WTC11 (cell line): ENCODE results near the gene LPAR3. TPM values are rescaled to one million over a fixed set of nuclear protein-coding genes. Genes with fewer than 3 reads are reported as not detected.

Experiments used
- ATAC-seq: fragments of 200-7000 bp; cut with Tn5 transposase; 2 replicates; pipeline ENCODE4 v1.10.0; 2021; ENCODE audit warnings: mild to moderate bottlenecking, moderate library complexity
- CTCF ChIA-PET: fragments of 300-600 bp; sonication (Branson Sonifier 250); formaldehyde crosslinking; loops from one replicate; lab custom pipeline; 2021; ENCODE audit warnings: antibody characterized with exemption; lab: Charles Lee
- POLR2A ChIA-PET: fragments of 350-600 bp; sonication (Branson Sonifier 250); formaldehyde crosslinking; loops from one replicate; lab custom pipeline; 2021; ENCODE audit warnings: antibody characterized with exemption; lab: Charles Lee
- DNase-seq: peaks from one replicate; pipeline ENCODE4 v3.0.0; 2021; ENCODE audit warnings: low spot score
- H3K27ac Mint-ChIP-seq: 2 replicates; pipeline ENCODE4 v1.8.0; 2021; ENCODE audit warnings: mixed read lengths
- H3K27me3 Mint-ChIP-seq: 2 replicates; pipeline ENCODE4 v1.8.0; 2021; ENCODE audit warnings: low read depth, mild to moderate bottlenecking, moderate library complexity, mixed read lengths
- H3K36me3 Mint-ChIP-seq: 2 replicates; pipeline ENCODE4 v1.8.0; 2021; ENCODE audit warnings: mixed read lengths
- H3K4me1 Mint-ChIP-seq: 2 replicates; pipeline ENCODE4 v1.8.0; 2022; ENCODE audit warnings: mixed read lengths
- H3K4me3 Mint-ChIP-seq: 2 replicates; pipeline ENCODE4 v1.8.0; 2021; ENCODE audit warnings: mild to moderate bottlenecking, moderate library complexity, mixed read lengths
- H3K9me3 Mint-ChIP-seq: 2 replicates; pipeline ENCODE4 v1.8.0; 2021; ENCODE audit warnings: mixed read lengths
- CBFB ChIP-seq: sonication (generic); formaldehyde crosslinking; IDR thresholded peaks from 2 replicates; pipeline ENCODE4 v1.8.1; 2022; ENCODE audit warnings: mild to moderate bottlenecking, low read depth, missing genetic modification reagents
- ELF4 ChIP-seq: sonication (generic); formaldehyde crosslinking; IDR thresholded peaks from 2 replicates; pipeline ENCODE4 v1.8.1; 2022; ENCODE audit warnings: low read depth, mild to moderate bottlenecking, moderate library complexity, missing genetic modification reagents
- ERG ChIP-seq: fragments of 250-450 bp; sonication (Bioruptor Pico); IDR thresholded peaks from 2 replicates; pipeline ENCODE4 v1.8.0; 2021; ENCODE audit warnings: mild to moderate bottlenecking
- FOXJ3 ChIP-seq: sonication (generic); formaldehyde crosslinking; IDR thresholded peaks from 2 replicates; pipeline ENCODE4 v1.9.0; 2021; ENCODE audit warnings: missing genetic modification reagents, mild to moderate bottlenecking, borderline replicate concordance
- IRF1 ChIP-seq: sonication (generic); formaldehyde crosslinking; IDR thresholded peaks from 2 replicates; pipeline ENCODE4 v1.8.0; 2023; ENCODE audit warnings: missing genetic modification reagents
- MYBL2 ChIP-seq: sonication (generic); formaldehyde crosslinking; IDR thresholded peaks from 2 replicates; pipeline ENCODE4 v1.8.1; 2023; ENCODE audit warnings: mild to moderate bottlenecking, moderate library complexity, missing genetic modification reagents
- NFATC4 ChIP-seq: fragments of 250-450 bp; sonication (Bioruptor Pico); IDR thresholded peaks from 2 replicates; pipeline ENCODE4 v1.9.0; 2021; ENCODE audit warnings: mild to moderate bottlenecking
- NR3C1 ChIP-seq: sonication (generic); formaldehyde crosslinking; conservative IDR thresholded peaks from 2 replicates; pipeline ENCODE4 v1.8.1; 2023; ENCODE audit warnings: low read depth, mild to moderate bottlenecking, missing genetic modification reagents
- OVOL2 ChIP-seq: fragments of 250-450 bp; sonication (Bioruptor Pico); IDR thresholded peaks from 2 replicates; pipeline ENCODE4 v1.9.0; 2021; ENCODE audit warnings: mild to moderate bottlenecking, borderline replicate concordance
- SMAD3 ChIP-seq: sonication (generic); formaldehyde crosslinking; IDR thresholded peaks from 2 replicates; pipeline ENCODE4 v1.8.0; 2022; ENCODE audit warnings: missing genetic modification reagents, mild to moderate bottlenecking, borderline replicate concordance
- TEAD1 ChIP-seq: sonication (generic); formaldehyde crosslinking; IDR thresholded peaks from 2 replicates; pipeline ENCODE4 v1.8.0; 2022; ENCODE audit warnings: mild to moderate bottlenecking, missing genetic modification reagents
- TEAD4 ChIP-seq: sonication (generic); formaldehyde crosslinking; IDR thresholded peaks from 2 replicates; pipeline ENCODE4 v1.8.0; 2022; ENCODE audit warnings: mild to moderate bottlenecking, missing genetic modification reagents
- ZMAT4 ChIP-seq: fragments of 250-450 bp; sonication (Bioruptor Pico); IDR thresholded peaks from 2 replicates; pipeline ENCODE4 v1.9.0; 2021; ENCODE audit warnings: mild to moderate bottlenecking
- ZNF121 ChIP-seq: sonication (generic); formaldehyde crosslinking; IDR thresholded peaks from 2 replicates; pipeline ENCODE4 v1.8.0; 2023; ENCODE audit warnings: missing genetic modification reagents
- ZNF396 ChIP-seq: fragments of 250-450 bp; sonication (Bioruptor Pico); IDR thresholded peaks from 2 replicates; pipeline ENCODE4 v1.8.0; 2021; ENCODE audit warnings: mild to moderate bottlenecking, moderate library complexity, borderline replicate concordance
- ZNF423 ChIP-seq: fragments of 250-450 bp; sonication (Bioruptor Pico); IDR thresholded peaks from 2 replicates; pipeline ENCODE4 v2.1.2; 2022; ENCODE audit warnings: mild to moderate bottlenecking, moderate library complexity
- total RNA-seq: library from RNA; stranded (reverse); gene quantifications from 3 replicates; pipeline ENCODE4 v1.2.3, GENCODE V29; 2021
- TF ChIP-seq, protein P1 (sequence below): sonication (generic); formaldehyde crosslinking; IDR thresholded peaks from 2 replicates; pipeline ENCODE4 v1.8.1; 2022; ENCODE audit warnings: mild to moderate bottlenecking, moderate library complexity, missing genetic modification reagents
- TF ChIP-seq, protein P2 (sequence below): sonication (generic); formaldehyde crosslinking; IDR thresholded peaks from 2 replicates; pipeline ENCODE4 v1.8.1; 2023; ENCODE audit warnings: mild to moderate bottlenecking, missing genetic modification reagents, moderate library complexity
- TF ChIP-seq, protein P3 (sequence below): sonication (generic); formaldehyde crosslinking; conservative IDR thresholded peaks from 2 replicates; pipeline ENCODE4 v1.8.1; 2023; ENCODE audit warnings: mild to moderate bottlenecking, low read depth, missing genetic modification reagents, moderate library complexity
- TF ChIP-seq, protein P4 (sequence below): sonication (generic); formaldehyde crosslinking; IDR thresholded peaks from 2 replicates; pipeline ENCODE4 v1.8.1; 2022; ENCODE audit warnings: low read depth, mild to moderate bottlenecking, moderate library complexity, missing genetic modification reagents, borderline replicate concordance
- TF ChIP-seq, protein P5 (sequence below): sonication (generic); formaldehyde crosslinking; IDR thresholded peaks from 2 replicates; pipeline ENCODE4 v1.8.1; 2023; ENCODE audit warnings: mild to moderate bottlenecking, missing genetic modification reagents, moderate library complexity

Gene LPAR3
- total RNA-seq, 1 experiment from 2014 or later: 33.3 TPM

GRCh38 chr1:84851839-84852238 is 41.2 kb downstream of the LPAR3 start (continued):
- TF ChIP-seq TEAD4 (CRISPR knock-in tag) (no peak), OVOL2 (CRISPR knock-in tag) (no peak), ZNF121 (CRISPR knock-in tag) (no peak)
- TF ChIP-seq, protein P1, sequence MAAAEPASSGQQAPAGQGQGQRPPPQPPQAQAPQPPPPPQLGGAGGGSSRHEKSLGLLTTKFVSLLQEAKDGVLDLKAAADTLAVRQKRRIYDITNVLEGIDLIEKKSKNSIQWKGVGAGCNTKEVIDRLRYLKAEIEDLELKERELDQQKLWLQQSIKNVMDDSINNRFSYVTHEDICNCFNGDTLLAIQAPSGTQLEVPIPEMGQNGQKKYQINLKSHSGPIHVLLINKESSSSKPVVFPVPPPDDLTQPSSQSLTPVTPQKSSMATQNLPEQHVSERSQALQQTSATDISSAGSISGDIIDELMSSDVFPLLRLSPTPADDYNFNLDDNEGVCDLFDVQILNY (CRISPR knock-in tag): no peak
- TF ChIP-seq, all 79 proteins: peak for 0

DNA sequence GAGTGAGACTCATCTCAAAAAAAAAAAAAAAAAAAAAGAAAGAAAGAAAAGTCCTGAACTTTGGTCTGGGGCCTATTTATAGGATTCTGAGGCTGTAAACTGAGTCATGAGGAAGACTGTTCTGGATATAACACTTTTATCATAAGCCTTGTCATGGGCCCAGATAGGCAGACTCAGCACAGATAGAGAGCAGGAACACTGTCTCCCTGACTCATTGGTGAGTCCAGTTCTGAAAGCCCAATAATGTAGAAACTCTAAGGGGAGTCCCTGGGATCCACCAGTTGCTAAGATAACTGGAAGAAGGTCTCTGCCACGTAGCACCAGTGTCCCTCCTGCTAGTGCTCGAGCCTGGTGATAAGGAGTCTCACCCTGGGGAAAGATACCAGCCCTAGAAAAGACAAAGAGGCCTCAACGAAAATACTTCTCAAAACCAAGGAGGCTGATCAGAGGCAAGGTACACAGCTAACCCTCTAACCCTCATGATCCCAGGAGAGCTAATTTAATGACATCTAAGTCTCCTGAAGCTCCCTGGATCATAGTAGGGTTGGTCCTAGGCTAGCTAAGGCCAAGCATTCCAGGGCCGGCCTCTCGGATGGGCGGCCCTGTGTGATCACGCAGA is 43.5 kb downstream of the LPAR3 start:
- POLR2A ChIA-PET: no interaction called here

DNA sequence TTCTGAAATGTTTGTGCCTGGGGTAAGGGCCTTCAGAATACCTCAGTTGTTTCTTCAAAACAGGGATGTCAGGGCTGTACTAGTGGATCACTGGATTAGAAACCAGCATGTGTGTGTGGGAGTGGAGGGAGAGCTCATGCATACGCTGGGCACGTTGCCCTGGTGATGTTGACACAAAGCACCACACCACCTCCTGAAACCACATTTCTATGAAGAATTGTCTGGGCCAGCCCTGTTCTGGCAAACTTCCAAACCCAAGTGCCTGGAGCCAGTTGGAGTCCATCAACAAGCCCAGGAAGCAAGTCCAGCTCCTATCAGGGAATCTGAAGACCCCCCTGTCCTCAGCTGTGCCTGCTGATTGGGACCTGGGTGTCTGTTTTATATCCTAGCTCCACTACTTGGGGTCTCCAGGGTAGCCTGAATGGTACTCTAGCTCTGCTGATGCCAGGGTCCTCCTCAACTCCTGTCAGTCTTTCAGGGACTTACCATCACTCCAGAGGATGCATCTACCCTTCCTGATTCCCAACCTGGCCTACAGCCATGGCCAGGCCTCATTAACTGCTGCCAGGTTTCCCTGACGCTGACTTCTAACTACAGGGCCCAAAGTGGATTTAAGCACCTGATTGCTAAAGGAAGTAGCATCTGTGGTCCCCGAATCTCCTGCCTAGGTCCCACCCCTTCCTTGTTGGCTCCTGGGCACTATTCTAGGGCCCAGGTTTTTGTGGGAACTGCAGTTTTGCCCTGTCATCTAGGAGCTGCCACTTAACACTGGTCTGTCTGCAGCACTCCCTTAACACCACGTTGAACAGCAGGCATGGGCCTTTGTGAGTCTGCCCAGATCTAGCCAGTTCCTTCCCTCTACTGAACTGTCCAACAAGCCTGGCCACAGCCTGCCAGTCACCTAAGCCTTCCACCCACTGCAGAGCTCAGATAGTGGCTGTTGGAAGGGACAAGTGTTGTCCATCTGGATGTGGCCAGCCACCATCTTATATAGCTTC is 45.5 kb downstream of the LPAR3 start:
- Mint-ChIP-seq H3K4me3 (no peak overlapping the region), H3K27ac (peak overlapping the region; percentile 50; the same call in 1 of the 2 replicates), H3K36me3 (peaks cover 12% of the 10 kb centered on the region), H3K9me3 (no peaks in the 10 kb centered on the region), H3K4me1 (peaks cover 16% of the 10 kb centered on the region), H3K27me3 (no peaks in the 10 kb centered on the region)
- ATAC-seq (peak; percentile 40), DNase-seq (no peak)
- TF ChIP-seq, protein P2, sequence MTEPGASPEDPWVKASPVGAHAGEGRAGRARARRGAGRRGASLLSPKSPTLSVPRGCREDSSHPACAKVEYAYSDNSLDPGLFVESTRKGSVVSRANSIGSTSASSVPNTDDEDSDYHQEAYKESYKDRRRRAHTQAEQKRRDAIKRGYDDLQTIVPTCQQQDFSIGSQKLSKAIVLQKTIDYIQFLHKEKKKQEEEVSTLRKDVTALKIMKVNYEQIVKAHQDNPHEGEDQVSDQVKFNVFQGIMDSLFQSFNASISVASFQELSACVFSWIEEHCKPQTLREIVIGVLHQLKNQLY: no peak
- no peak for TF ChIP-seq ZNF423 (CRISPR knock-in tag)
- TF ChIP-seq IRF1 (CRISPR knock-in tag): no peak
- no peak for TF ChIP-seq ERG
- TF ChIP-seq ZNF396 (CRISPR knock-in tag): no peak
- no peak for TF ChIP-seq CBFB (CRISPR knock-in tag)
- TF ChIP-seq SMAD3 (CRISPR knock-in tag): no peak
- no peak for TF ChIP-seq ELF4 (CRISPR knock-in tag)
- no peak for TF ChIP-seq FOXJ3 (CRISPR knock-in tag)
- TF ChIP-seq NFATC4 (CRISPR knock-in tag): no peak
- TF ChIP-seq, protein P3, sequence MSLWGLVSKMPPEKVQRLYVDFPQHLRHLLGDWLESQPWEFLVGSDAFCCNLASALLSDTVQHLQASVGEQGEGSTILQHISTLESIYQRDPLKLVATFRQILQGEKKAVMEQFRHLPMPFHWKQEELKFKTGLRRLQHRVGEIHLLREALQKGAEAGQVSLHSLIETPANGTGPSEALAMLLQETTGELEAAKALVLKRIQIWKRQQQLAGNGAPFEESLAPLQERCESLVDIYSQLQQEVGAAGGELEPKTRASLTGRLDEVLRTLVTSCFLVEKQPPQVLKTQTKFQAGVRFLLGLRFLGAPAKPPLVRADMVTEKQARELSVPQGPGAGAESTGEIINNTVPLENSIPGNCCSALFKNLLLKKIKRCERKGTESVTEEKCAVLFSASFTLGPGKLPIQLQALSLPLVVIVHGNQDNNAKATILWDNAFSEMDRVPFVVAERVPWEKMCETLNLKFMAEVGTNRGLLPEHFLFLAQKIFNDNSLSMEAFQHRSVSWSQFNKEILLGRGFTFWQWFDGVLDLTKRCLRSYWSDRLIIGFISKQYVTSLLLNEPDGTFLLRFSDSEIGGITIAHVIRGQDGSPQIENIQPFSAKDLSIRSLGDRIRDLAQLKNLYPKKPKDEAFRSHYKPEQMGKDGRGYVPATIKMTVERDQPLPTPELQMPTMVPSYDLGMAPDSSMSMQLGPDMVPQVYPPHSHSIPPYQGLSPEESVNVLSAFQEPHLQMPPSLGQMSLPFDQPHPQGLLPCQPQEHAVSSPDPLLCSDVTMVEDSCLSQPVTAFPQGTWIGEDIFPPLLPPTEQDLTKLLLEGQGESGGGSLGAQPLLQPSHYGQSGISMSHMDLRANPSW: no peak
- no peak for TF ChIP-seq MYBL2 (CRISPR knock-in tag)
- no peak for TF ChIP-seq TEAD1 (CRISPR knock-in tag)
- TF ChIP-seq, protein P4, sequence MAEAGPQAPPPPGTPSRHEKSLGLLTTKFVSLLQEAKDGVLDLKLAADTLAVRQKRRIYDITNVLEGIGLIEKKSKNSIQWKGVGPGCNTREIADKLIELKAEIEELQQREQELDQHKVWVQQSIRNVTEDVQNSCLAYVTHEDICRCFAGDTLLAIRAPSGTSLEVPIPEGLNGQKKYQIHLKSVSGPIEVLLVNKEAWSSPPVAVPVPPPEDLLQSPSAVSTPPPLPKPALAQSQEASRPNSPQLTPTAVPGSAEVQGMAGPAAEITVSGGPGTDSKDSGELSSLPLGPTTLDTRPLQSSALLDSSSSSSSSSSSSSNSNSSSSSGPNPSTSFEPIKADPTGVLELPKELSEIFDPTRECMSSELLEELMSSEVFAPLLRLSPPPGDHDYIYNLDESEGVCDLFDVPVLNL (CRISPR knock-in tag): no peak
- TF ChIP-seq, protein P5, sequence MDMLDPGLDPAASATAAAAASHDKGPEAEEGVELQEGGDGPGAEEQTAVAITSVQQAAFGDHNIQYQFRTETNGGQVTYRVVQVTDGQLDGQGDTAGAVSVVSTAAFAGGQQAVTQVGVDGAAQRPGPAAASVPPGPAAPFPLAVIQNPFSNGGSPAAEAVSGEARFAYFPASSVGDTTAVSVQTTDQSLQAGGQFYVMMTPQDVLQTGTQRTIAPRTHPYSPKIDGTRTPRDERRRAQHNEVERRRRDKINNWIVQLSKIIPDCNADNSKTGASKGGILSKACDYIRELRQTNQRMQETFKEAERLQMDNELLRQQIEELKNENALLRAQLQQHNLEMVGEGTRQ (CRISPR knock-in tag): no peak
- no peak for TF ChIP-seq NR3C1 (CRISPR knock-in tag)
- POLR2A ChIA-PET: no interaction called here
- CTCF ChIA-PET: interaction anchor here (1.8 to 2.2 kb wide), 2 partner anchors 65 to 97 kb away, joined by 4 to 9 read pairs; no protein-coding TSS in a partner anchor

More for the DNA sequence above, 43.5 kb downstream of the LPAR3 start:
- Mint-ChIP-seq H3K9me3 (no peaks in the 10 kb centered on the region), H3K27ac (0 out of 2 replicates have a peak overlapping the region, but pooled peaks have one; percentile 55), H3K4me1 (peaks cover 4% of the 10 kb centered on the region), H3K27me3 (no peaks in the 10 kb centered on the region), H3K36me3 (peaks cover 14% of the 10 kb centered on the region), H3K4me3 (no peak overlapping the region)
- DNase-seq (no peak), ATAC-seq (no peak)
- CTCF ChIA-PET: interaction anchor here (2.2 kb wide), 1 partner anchor 67 kb away, joined by 9 read pairs; no protein-coding TSS in a partner anchor
- TF ChIP-seq ZMAT4 (CRISPR knock-in tag) (no peak), ZNF396 (CRISPR knock-in tag) (no peak)
